ENCODE results near the gene LY9.

LY9 gene

GRCh38 chr1:160806784-160807183 lies 10.8 kb downstream of the LY9 start:
- Histone ChIP-seq H3K9me3 (ENCODE audit: severe bottlenecking) (peaks cover 8% of the 10 kb centered on the region), H3K4me3 (ENCODE audit: low read depth, low read length) (no peak overlapping the region), H3K27me3 (ENCODE audit: insufficient read depth, low read depth, severe bottlenecking) (peaks cover 69% of the 10 kb centered on the region), H3K36me3 (no peaks in the 10 kb centered on the region), H3K27ac (no peak overlapping the region)
- TF ChIP-seq, protein P1, sequence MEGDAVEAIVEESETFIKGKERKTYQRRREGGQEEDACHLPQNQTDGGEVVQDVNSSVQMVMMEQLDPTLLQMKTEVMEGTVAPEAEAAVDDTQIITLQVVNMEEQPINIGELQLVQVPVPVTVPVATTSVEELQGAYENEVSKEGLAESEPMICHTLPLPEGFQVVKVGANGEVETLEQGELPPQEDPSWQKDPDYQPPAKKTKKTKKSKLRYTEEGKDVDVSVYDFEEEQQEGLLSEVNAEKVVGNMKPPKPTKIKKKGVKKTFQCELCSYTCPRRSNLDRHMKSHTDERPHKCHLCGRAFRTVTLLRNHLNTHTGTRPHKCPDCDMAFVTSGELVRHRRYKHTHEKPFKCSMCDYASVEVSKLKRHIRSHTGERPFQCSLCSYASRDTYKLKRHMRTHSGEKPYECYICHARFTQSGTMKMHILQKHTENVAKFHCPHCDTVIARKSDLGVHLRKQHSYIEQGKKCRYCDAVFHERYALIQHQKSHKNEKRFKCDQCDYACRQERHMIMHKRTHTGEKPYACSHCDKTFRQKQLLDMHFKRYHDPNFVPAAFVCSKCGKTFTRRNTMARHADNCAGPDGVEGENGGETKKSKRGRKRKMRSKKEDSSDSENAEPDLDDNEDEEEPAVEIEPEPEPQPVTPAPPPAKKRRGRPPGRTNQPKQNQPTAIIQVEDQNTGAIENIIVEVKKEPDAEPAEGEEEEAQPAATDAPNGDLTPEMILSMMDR (IDR thresholded peaks at IDR 0.05; ENCODE audit: low read depth, low read length): no peak
- DNase-seq: no peak

DNA sequence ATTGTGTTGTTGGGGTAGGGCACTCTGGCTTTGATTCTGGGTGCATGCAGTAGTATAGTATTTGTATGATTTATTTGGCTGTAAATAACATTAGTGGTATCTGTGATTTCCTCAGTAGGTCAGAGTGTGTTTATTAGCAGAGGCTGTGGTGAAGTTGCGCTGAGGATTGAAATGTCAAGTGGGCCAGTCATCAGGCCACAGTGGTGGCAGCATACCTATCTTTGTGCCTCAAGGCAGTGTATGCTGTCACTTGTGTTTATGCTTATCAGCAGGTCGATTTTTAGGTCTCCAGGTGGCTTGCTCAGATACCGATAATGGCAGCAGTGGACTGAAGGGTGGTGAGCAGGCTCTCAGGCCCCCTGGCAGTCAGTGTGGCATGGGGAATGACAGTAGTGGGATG lies 11.3 kb downstream of the LY9 start:
- H3K27ac ChIP-seq: no peak overlapping the region
- TF ChIP-seq, protein P1 (IDR thresholded peaks at IDR 0.05; ENCODE audit: low read depth, low read length): no peak
- no peak for DNase-seq
- H3K9me3 ChIP-seq (ENCODE audit: severe bottlenecking): peaks cover 8% of the 10 kb centered on the region
- no peak overlapping the region for H3K4me3 ChIP-seq (ENCODE audit: low read depth, low read length)
- peaks cover 69% of the 10 kb centered on the region for H3K27me3 ChIP-seq (ENCODE audit: insufficient read depth, low read depth, severe bottlenecking)
- H3K36me3 ChIP-seq: no peaks in the 10 kb centered on the region

- H3K27ac ChIP-seq: no peak overlapping the region
- TF ChIP-seq, protein P1 (IDR thresholded peaks at IDR 0.05; ENCODE audit: low read depth, low read length): no peak
- peaks cover 8% of the 10 kb centered on the region for H3K9me3 ChIP-seq (ENCODE audit: severe bottlenecking)
- no peak overlapping the region for H3K4me3 ChIP-seq (ENCODE audit: low read depth, low read length)
- H3K36me3 ChIP-seq: no peaks in the 10 kb centered on the region
- DNase-seq: no peak
- H3K27me3 ChIP-seq (ENCODE audit: insufficient read depth, low read depth, severe bottlenecking): peaks cover 71% of the 10 kb centered on the region
Measured at GRCh38 chr1:160807738-160808137, 11.8 kb downstream of the LY9 start.

DNA sequence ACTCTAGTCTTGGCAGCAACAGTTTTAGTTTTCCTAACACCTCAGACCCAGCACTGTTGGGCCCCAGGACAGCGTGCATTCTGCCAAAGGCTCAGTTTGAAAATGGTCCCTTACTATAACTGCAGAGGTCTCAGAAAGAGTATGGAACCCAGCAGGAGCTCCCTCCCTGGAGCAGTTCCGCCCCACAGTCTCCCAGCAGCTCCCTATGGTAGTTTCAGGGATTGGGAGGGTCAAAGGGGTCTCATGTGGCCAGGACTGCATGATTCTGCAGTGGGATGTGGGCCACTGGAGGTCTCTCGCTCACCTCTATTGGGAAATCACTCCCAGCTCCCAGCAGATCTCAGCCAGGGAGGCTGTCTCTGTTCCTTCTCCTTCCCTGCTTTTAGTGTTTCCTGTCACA lies 12.3 kb downstream of the LY9 start:
- no peaks in the 10 kb centered on the region for H3K36me3 ChIP-seq
- H3K9me3 ChIP-seq (ENCODE audit: severe bottlenecking): peaks cover 8% of the 10 kb centered on the region
- H3K27me3 ChIP-seq (ENCODE audit: insufficient read depth, low read depth, severe bottlenecking): peaks cover 71% of the 10 kb centered on the region
- H3K27ac ChIP-seq: no peak overlapping the region
- H3K4me3 ChIP-seq (ENCODE audit: low read depth, low read length): no peak overlapping the region
- TF ChIP-seq, protein P1 (IDR thresholded peaks at IDR 0.05; ENCODE audit: low read depth, low read length): no peak
- no peak for DNase-seq

GRCh38 chr1:160810486-160810885 lies 14.5 kb downstream of the LY9 start:
- H3K27ac ChIP-seq: no peak overlapping the region
- DNase-seq: no peak
- peaks cover 8% of the 10 kb centered on the region for H3K9me3 ChIP-seq (ENCODE audit: severe bottlenecking)
- H3K4me3 ChIP-seq (ENCODE audit: low read depth, low read length): no peak overlapping the region
- peaks cover 77% of the 10 kb centered on the region for H3K27me3 ChIP-seq (ENCODE audit: insufficient read depth, low read depth, severe bottlenecking)
- TF ChIP-seq, protein P1 (IDR thresholded peaks at IDR 0.05; ENCODE audit: low read depth, low read length): no peak
- H3K36me3 ChIP-seq: no peaks in the 10 kb centered on the region

DNA sequence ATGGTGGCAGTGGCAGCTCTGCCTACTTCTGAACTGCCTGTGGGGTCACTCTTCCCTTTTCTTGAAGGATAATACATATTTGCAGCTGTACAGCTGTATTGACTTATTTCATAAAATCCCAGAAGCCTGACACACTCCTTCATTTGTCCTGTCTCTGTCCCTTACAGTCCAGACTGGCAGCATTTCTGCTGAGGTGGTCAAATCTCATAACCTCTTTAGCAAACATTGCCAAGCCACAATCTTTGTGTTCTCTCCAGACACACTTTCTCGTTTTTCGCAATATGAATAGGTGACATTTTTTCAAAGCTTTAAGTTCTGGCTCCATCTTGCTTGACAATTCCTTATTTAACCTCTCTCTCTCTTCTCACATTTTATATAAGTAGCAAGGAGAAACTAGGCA lies 15.2 kb downstream of the LY9 start:
- no peak for DNase-seq
- no peak overlapping the region for H3K27ac ChIP-seq
- TF ChIP-seq, protein P1 (IDR thresholded peaks at IDR 0.05; ENCODE audit: low read depth, low read length): no peak

More for the DNA sequence above, 15.2 kb downstream of the LY9 start:
- Histone ChIP-seq H3K9me3 (ENCODE audit: severe bottlenecking) (peaks cover 8% of the 10 kb centered on the region), H3K4me3 (ENCODE audit: low read depth, low read length) (no peak overlapping the region), H3K36me3 (no peaks in the 10 kb centered on the region), H3K27me3 (ENCODE audit: insufficient read depth, low read depth, severe bottlenecking) (peaks cover 84% of the 10 kb centered on the region)
